HG03095 (cell line): Measurements from ENCODE around the gene EPM2AIP1.
"Not testable (repeated sequence)": the region's sequence is repeated elsewhere in the genome, so short reads cannot be mapped to it uniquely, and the experiment has no call there.

Experiments used
- ATAC-seq: cut with Tn5 transposase; IDR thresholded peaks from one replicate; pipeline ENCODE4 v1.9.1; 2021; ENCODE audit warnings: moderate library complexity; ENCODE audit not compliant: unreplicated experiment

The EPM2AIP1 gene

DNA sequence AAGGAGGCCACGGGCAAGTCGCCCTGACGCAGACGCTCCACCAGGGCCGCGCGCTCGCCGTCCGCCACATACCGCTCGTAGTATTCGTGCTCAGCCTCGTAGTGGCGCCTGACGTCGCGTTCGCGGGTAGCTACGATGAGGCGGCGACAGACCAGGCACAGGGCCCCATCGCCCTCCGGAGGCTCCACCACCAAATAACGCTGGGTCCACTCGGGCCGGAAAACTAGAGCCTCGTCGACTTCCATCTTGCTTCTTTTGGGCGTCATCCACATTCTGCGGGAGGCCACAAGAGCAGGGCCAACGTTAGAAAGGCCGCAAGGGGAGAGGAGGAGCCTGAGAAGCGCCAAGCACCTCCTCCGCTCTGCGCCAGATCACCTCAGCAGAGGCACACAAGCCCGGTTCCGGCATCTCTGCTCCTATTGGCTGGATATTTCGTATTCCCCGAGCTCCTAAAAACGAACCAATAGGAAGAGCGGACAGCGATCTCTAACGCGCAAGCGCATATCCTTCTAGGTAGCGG, at the start of gene EPM2AIP1:
Gene EPM2AIP1 (minus strand): TSS at position 326 of the 520 bp plus-strand sequence. CDS start 54 bp downstream, at position 272.
- peak; percentile 84 for ATAC-seq

DNA sequence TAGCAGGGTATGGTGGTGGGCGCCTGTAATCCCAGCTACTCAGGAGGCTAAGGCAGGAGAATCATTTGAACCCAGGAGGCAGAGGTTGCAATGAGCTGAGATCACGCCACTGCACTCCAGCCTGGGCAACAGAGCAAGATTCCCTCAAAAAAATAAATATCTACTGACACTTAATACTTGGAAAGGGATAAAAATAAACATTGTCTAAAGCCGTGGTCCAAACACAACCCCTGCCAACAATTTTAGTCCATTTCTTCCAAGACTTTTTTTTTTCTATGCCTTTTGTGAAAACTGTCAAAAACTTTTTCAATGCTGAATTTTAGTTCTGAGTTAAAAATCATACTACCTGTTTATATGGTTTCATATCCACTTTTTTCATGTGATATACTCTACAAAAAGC, 49.8 kb upstream of the EPM2AIP1 start:
- ATAC-seq: not testable (repeated sequence)

DNA sequence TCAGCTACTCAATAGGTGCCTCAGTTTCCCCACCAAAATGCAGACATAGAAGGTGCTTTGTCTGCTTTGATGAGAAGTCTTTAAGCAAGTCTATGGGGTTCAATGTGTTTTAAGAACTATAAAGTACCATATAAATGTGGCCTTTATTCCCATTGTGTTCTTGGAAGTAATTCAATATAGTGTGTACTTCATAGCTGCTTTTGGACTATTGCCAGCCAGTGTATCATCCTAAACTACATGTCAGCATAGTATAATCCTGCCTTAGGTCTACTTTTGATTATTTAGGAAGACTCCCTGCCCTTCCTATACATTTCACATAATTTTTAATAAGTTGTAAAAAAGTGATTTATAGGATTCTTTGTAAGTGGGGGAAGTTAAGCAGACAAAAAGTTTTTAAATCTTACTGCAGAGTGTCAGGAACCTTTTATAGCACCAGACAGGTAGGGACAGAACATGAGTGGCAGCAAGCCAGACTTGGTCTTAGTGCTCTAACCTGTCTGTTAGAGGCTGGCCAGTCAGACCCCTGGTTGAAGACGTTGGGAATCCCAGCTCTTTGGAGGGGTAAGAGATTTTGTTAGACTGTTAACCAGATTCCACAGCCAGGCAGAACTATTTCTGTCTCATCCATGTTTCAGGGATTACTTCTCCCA, 48.7 kb upstream of the EPM2AIP1 start:
- no peak for ATAC-seq

DNA sequence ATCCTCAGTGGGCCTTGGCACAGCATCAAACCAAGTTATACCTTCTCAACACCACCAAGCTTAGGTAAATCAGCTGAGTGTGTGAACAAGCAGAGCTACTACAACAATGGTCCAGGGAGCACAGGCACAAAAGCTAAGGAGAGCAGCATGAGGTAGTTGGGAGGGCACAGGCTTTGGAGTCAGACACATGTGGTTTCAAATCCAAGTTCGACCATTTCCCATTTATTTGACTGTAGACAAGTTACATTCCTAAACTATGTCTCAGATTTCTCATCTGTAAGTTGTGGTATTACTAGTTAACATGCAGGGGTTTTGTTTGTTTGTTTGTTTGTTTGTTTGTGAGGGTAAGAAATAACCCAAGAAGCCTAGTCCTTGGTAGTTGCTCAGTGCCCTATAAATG, 47.3 kb upstream of the EPM2AIP1 start:
- no peak for ATAC-seq

DNA sequence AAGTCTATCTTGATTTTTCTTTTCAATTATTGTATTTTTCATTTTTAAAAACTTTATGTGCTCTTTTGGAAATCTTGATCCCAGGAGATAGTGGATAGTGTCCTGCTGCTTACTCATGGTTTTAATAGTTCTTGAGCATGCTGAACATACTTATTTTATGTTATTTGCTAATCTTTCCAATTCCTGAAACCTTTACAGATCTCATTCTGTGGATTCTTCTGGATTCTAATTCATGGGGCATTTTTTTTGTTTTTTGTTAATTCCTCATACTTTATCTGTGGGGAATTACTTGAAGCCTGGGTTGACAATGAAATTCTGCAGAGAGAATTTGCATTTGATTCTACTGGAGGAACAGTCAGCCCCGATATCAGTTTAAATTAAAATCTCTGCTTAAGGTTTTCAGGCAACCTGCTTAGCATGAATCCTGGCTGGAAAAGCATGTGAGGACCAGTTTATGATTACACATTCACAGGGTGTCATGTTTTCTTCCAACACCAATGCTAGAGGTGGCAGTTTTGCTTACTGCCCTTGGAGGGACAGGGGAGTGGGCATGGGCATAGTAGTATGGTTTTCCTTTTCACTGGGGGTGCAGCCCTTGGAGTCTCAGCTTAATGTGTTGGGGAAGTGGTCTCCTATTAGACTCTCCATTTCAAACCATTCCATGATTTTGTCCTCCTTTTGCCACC, 46.4 kb upstream of the EPM2AIP1 start:
- ATAC-seq: no peak

DNA sequence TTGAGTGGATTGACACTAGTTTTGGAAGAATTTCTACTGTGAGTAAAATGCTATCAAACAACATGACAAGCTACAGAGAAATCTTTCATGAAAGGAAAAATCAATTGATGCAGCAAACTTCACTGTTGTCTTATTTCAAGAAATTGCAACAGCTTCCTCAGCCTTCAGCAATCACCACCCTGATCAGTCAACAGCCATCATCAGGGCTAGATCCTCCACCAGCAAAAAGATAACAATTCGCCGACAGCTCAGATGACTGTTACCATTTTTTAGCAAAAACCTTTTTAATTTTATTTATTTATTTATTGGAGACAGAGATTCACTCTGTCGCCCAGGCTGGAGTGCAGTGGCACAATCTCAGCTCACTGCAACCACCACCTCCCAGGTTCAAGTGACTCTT, 44.4 kb upstream of the EPM2AIP1 start:
- no peak for ATAC-seq

DNA sequence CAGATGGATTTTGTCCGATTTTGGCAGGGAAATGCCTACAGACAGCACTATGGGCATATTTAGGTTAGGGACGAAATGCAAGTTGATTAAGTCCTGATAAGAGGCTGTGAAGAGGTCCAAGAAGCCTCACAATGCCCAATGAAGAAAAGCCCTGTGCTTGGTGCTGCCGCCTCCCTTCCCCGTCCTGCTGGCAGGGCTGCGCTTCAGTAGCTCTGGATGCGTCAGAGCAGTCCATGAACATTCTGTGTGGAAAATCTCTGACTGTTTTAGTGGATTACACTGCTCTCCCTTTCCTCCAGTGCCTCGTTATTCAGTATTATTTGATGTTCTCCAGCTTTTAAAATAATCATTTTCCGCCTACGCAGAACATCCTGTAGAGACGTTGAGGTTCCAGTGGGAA, 40.0 kb upstream of the EPM2AIP1 start:
- ATAC-seq: no peak

DNA sequence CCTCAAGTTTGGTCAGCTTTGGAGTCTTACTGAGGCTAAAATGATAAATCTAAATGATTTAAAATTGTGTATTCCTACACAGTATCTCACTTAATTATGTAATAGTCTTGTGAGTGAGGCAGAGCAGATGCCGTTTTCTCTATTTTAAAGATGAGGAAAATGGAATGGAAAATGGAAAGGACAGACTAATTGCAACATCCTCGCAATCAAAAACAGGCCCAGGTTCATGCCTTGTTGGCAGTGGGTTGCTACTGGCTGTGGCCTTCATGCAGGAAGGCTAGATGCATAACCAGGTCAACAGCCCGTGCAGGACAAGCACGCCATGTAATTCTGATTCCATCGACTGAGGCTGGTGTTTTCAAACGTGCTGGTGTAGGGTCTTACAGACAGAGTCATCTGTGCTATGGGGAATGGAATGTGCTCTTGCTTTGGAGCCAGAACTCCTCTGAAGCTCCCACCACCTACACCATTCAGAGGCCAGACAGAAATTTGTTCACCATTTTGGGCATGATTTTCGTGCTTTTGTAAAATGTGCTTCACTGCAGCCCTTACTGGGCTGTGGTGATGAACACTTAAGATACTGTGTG, 38.3 kb upstream of the EPM2AIP1 start:
- ATAC-seq: no peak

DNA sequence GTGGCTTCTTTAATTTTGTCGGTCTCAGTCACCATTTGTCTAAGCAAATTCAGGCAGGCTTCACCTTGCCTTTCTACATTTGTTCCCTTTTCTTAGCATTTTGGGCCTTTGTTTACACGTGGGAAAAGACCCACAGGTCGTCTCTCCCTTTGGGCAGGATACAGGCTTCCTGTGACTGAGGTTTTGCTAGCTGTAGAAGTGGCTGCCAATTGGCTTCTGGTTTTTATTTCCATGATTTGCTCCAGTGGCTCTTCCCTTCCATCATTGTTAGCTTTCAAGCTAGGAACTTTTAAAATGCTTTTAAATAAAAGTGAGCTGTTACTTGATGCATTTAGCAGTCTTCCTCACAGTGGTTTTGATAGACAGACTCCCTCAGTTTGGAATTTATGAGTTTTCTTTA, 37.7 kb upstream of the EPM2AIP1 start:
- ATAC-seq: no peak

DNA sequence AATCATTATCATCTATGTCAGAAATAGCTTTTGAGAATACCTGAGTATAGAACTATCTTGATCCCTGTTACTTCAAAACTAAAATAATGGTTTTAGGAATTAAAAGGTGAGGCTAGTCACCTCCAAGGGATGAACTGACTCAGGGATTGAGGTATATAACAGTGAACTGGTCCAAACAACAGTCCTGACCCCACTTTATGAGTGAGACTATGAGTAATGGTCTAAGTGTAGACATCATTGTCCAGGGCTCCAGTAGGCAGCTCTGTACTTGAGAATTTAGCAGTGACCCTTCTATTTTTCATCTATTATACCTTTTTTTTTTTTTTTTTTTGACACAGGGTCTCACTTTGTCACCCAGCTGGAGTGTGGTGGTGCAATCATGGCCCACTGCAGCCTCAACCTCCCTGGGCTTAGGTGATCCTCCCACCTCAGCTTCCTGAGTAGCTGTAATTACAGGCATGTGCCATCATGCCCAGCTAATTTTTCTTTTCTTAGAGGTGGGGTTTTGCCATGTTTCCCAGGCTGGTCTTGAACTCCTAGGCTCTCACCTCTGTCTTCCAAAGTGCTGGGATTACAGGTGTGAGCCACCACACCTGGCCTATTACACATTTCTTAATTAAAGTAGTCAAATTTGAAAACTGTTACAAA, 36.7 kb upstream of the EPM2AIP1 start:
- ATAC-seq: no peak

DNA sequence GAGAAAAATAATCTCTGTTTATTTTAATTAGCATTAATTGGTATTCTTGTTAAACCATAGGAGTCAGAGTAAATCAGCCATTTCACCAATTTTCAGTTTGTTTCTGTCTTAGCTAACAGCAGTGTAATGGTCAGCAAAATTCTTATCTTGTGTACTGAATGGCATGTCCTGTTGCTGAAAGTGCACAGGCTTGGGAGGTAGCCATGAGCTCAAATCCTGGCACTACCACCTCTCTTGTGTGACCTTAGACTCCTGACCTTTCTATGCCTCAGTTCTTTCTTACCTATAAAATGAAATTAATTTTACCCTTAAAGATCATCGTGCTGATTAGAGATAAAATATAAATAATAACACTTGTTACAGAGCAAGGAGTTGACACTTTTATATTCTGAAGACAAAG, 36.2 kb upstream of the EPM2AIP1 start:
- ATAC-seq: no peak

DNA sequence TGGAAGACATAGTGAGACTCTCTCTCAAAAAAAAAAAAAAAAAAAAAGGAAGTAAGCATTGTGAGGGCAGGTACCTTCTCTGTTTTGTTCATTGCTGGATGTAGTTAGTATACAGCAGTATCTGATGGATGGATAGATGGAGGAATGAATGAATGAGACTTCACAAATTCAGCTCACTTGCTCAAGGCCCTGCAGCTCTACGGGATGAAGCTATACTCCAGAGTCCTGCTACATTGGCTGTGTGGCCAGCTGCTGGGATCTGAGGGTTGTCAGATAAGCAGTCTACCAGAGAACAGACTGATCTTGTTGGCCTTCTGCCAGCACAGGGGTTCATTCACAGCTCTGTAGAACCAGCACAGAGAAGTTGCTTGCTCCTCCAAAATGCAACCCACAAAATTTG, 35.4 kb upstream of the EPM2AIP1 start:
- ATAC-seq: no peak

DNA sequence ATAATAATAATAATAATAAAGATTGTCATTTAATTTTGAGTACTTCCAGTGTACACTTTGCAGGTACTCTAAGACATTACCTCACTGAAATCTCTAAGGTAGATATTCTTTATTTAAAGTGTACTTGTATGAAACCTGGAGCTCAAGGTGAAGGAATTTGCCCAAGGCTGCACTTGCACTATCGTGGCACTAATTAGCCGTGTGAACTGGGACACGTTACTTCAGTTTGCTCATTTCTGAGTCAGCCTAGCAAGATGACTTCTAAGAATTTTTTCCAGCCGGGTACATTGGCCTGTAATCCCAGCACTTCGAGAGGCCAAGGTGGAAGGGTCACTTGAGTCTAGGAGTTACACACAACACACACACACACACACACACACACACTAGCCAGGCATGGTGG, 33.9 kb upstream of the EPM2AIP1 start:
- no peak for ATAC-seq

DNA sequence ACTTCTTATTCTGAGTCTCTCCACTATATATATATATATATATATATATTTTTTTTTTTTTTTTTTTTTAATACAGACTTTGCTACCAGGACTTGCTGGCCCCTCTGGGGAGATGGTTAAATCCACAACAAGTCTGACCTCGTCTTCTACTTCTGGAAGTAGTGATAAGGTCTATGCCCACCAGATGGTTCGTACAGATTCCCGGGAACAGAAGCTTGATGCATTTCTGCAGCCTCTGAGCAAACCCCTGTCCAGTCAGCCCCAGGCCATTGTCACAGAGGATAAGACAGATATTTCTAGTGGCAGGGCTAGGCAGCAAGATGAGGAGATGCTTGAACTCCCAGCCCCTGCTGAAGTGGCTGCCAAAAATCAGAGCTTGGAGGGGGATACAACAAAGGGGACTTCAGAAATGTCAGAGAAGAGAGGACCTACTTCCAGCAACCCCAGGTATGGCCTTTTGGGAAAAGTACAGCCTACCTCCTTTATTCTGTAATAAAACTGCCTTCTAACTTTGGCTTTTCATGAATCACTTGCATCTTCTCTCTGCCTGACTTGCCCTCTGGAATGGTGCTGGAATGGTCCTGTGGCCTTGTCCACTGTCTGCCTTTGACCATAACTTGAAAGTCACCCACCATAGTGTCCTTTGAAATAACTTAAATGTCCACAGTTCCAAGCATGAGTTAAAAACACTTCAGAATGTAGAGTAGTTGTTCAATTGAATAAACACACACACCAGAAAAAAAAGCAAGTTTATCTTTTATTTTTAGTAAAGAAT, 32.8 kb upstream of the EPM2AIP1 start:
- no peak for ATAC-seq

DNA sequence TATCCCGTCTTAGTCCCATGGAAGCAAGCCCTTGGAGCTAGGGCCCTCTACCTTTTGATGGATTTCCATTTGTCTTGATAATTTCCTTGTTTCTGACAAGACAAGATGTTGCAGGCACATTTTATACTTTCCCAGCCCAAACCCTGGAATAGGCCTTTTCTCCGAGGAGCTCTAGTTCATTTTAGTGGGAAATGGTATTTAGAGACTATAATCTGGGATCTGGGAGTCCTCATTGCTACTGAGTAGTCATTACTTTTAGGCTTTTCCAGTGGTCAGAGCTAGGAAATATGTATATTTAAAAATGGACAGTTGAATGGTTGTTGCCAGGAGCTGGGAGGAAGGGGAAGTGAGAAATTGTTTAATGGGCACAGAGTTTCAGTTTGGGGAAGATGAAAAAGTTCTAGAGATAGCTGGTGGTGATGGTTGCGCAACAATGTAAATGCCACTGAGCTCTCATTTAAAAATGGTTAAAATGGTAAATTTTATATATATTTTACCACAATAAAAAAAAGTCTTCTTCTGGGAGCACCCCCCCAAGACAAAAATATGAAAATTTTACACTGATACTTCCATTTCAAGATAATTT, 32.0 kb upstream of the EPM2AIP1 start:
- ATAC-seq: no peak

DNA sequence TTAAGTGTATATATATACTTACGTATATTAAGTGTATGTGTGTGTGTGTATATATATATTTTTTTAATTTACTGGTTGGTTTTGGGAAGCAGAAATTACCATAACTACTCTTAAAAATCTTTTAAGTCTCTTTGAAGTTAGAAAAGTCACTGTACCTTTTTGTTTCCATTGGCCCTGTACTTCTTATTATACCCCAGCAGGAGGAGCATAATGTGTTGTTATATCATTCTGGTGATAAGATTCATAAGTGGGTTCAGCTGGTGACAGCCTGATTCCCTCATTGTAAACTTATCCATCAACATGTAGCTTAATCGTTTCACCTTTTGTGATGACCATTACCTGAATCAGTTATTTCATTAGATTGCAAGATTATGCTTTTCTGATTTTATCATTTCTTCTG, 31.2 kb upstream of the EPM2AIP1 start:
- ATAC-seq: no peak

DNA sequence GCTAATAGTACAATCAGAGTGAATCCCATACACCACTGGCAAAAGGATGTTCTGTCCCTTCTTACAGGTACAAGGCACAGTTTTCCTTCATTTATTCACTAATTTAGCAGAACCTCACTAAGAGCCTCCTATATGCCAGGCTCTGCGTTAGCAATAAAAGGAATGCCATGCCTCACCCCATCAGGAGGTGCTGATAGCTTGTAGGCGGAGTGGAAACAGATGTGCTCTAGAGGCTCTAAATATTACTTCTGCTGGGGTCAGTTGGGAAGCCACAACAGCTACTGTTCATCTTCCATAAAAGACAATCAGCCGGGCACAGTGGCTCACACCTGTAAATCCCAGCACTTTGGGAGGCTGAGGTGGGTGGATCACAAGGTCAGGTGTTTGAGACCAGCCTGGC, 24.8 kb upstream of the EPM2AIP1 start:
- no peak for ATAC-seq

DNA sequence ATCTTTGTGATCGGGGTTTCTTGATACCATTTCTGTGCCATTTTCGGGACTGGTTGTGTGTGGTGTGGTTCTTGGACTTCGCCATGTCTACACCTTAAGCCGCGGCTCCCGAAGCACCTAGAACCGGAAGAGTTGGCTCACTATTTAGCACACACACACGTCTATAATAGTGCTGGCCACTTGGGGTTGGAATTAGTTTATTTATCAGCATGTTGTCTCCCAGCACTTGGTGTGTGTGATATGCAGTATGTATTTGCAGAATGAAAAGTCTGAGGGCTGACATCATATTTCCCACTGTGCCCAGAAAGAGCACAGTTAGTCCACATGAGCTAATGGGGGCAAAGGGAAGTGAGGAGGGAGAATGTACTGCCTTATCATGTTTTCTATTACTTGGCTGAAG, 24.0 kb upstream of the EPM2AIP1 start:
- no peak for ATAC-seq

DNA sequence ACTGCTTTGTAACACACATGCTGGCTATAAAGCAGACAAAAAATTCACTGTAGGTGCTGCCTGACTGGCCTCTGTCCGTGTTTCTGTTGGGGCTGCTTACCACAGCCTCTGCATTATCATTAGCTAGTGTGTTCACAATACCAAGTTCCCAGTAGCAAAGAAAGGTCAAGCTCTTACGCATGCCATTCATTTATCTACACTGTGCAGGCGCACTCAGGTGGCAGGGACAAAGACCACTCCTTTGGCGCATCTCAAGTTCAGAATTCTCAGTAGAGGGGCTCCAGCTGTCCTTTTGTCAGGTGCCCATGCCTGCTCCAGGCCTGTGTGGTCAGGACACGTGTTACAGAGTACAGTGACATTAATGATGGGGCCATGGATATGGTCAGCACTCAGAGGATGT, 22.7 kb upstream of the EPM2AIP1 start:
- ATAC-seq: no peak

DNA sequence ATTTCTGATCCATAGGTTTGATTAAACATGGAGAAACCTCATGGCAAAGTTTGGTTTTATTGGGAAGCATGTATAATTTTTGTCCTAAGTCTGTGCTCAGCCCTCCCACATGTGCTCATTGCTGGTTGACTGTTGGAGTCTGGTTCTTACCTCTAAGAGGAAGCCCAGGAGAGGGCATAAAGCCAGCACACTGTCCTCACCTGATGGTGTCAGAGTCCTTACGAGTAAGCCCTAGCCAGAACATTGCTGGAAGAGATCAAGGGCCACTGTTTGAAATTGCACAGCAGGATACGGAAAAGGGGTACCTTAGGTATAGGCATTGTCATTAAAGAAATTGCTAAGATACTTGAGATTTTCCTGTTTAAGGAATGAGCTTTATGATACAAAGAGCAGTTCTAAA, 21.7 kb upstream of the EPM2AIP1 start:
- no peak for ATAC-seq
